Measurements from ENCODE around the gene UBAC2.

Gene UBAC2

DNA sequence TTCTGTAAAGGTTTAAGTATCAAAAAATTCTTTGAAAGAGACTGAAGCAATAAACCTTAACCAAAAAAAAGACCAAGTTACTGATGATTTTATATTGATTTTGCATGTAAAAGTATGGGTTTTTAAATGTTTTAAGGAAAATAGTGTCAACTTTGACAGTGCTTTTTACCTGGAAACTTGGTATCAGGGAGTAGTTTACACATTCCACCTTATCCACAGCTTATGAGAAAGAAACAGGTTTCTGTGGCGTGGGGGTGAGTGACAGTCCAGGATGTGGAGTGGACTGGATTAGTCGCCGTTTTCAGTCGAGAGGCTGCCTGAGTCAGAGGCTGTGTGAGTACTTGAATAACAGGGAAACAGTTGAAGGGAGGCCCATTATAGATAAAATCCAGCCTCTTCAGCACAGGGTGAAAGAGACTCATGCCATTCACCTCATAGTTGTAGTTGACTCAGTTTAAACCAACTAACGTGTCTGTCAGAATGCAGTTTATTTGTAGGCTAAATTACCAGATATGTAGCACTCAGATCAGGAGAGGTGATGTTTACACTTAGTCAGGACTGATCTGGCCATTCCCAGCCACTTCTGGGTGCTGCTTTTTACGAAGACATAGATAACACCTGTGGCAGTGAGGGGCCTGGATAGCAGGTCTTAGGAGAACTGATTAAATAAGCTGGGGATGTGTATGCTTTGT is 107.1 kb downstream of the UBAC2 start:
- Histone ChIP-seq H3K36me3 (ENCODE audit: control insufficient read depth in 1 of 2, insufficient read depth in 2 of 2, low read length in 2 of 2) (no peaks in the 10 kb centered on the region), H3K27me3 (ENCODE audit: low read depth, low read length) (no peaks in the 10 kb centered on the region), H3K4me1 (ENCODE audit: control insufficient read depth in 1 of 2, insufficient read depth in 2 of 2, low read length in 2 of 2) (peaks cover 6 to 15% of the 10 kb centered on the region in 2 donors), H3K9me3 (ENCODE audit: control insufficient read depth in 1 of 2, low read length in 2 of 2) (no peaks in the 10 kb centered on the region), H3K27ac (ENCODE audit: low read length) (peak overlapping the region; percentile 90), H3K4me3 (ENCODE audit: low read depth in 1 of 2, low read length in 2 of 2) (no peak overlapping the region)

DNA sequence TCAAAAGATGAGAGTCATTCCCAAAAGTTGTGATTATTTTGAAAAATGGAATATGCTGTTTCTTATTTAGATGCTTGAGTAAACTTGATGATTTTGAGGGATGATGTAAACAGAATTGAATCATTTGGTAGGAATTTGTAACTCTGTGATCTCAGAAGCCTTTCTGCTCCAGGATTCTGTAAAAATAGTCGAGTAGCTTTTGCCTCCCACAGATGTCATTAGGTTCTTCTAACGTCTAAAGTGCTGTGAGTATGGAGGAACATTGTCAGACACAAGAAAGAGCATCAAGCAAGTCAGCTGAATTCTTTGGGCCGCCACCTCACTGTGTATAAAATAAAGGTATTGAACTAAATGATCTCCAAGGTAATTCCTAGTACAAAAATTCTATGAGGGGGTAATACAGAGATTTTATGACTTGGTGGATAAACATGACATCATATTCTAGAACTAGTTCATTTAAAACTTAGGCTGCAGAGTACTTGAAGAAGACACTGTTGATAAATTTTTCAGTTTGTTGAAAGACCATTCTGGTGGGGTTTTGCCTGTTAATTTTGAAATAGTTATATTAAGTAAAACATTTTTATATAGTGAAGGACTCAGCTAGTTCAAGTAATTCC is 107.9 kb downstream of the UBAC2 start:
- peaks cover 6 to 15% of the 10 kb centered on the region in 2 donors for H3K4me1 ChIP-seq (ENCODE audit: control insufficient read depth in 1 of 2, insufficient read depth in 2 of 2, low read length in 2 of 2)
- H3K4me3 ChIP-seq (ENCODE audit: low read depth in 1 of 2, low read length in 2 of 2) = no peak overlapping the region
- H3K9me3 ChIP-seq (ENCODE audit: control insufficient read depth in 1 of 2, low read length in 2 of 2) = no peaks in the 10 kb centered on the region
- no peaks in the 10 kb centered on the region for H3K27me3 ChIP-seq (ENCODE audit: low read depth, low read length)
- H3K36me3 ChIP-seq (ENCODE audit: control insufficient read depth in 1 of 2, insufficient read depth in 2 of 2, low read length in 2 of 2) = no peaks in the 10 kb centered on the region
- peak overlapping the region; percentile 90 for H3K27ac ChIP-seq (ENCODE audit: low read length)

DNA sequence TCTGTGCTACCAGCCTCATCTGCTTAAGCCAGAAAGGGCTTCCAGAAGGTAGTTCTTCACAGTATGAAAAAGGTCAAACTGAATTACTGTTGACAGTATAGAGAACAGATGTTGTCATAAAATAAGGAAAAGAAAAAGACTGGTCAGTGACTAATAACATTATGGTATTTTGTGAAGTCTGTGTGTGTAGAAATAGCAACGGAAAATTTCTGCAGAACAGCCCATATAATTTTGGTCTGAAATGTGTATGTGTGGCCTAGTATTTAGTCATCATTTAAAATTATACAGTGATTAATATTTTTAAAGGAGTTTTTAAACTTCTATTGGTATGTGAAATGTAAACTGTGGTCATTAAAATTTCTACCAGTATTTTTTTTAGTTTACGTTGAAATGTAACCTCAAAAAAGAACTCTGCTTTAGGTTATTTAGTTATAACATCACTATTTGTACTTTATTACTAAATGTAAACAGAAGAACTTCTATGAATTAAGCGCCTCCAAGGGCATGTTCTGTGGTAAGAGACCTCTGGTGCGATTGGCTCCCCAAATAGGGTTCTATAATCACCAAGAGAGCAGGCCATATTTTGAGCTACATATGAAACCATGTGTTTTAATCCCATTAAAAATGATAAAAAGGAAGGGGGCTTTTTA is 109.9 kb downstream of the UBAC2 start:
- H3K27ac ChIP-seq (ENCODE audit: low read length) = peak overlapping the region; percentile 46
- H3K9me3 ChIP-seq (ENCODE audit: control insufficient read depth in 1 of 2, low read length in 2 of 2) = no peaks in the 10 kb centered on the region
- no peak overlapping the region for H3K4me3 ChIP-seq (ENCODE audit: low read depth in 1 of 2, low read length in 2 of 2)
- peaks cover 0 to 3% of the 10 kb centered on the region in 2 donors for H3K36me3 ChIP-seq (ENCODE audit: control insufficient read depth in 1 of 2, insufficient read depth in 2 of 2, low read length in 2 of 2)
- H3K27me3 ChIP-seq (ENCODE audit: low read depth, low read length) = no peaks in the 10 kb centered on the region
- peaks cover 6 to 15% of the 10 kb centered on the region in 2 donors for H3K4me1 ChIP-seq (ENCODE audit: control insufficient read depth in 1 of 2, insufficient read depth in 2 of 2, low read length in 2 of 2)

DNA sequence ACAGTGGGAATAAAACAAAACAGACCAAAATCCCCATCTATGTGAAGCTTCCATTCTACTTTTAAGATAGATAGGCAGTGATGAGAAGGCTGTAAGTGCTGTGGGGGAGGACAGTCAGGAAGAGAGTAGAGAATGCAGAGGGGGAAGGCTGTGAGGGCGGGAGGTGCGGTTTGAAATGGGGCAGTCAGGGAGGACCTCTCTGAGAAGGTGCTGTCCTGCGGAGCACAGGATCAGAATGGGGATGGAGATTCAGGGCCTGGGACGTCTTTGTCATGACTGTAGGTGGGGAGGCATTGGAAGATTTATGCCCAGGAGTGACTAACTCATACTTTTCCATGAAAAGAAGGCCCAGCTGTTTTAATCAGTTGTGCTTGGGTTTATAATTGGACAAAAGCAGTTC is 110.5 kb downstream of the UBAC2 start:
- no peaks in the 10 kb centered on the region for H3K9me3 ChIP-seq (ENCODE audit: control insufficient read depth in 1 of 2, low read length in 2 of 2)
- H3K4me1 ChIP-seq (ENCODE audit: control insufficient read depth in 1 of 2, insufficient read depth in 2 of 2, low read length in 2 of 2) = peaks cover 6 to 15% of the 10 kb centered on the region in 2 donors
- H3K36me3 ChIP-seq (ENCODE audit: control insufficient read depth in 1 of 2, insufficient read depth in 2 of 2, low read length in 2 of 2) = peaks cover 0 to 3% of the 10 kb centered on the region in 2 donors
- H3K27me3 ChIP-seq (ENCODE audit: low read depth, low read length) = no peaks in the 10 kb centered on the region
- peak overlapping the region; percentile 46 for H3K27ac ChIP-seq (ENCODE audit: low read length)
- H3K4me3 ChIP-seq (ENCODE audit: low read depth in 1 of 2, low read length in 2 of 2) = no peak overlapping the region

DNA sequence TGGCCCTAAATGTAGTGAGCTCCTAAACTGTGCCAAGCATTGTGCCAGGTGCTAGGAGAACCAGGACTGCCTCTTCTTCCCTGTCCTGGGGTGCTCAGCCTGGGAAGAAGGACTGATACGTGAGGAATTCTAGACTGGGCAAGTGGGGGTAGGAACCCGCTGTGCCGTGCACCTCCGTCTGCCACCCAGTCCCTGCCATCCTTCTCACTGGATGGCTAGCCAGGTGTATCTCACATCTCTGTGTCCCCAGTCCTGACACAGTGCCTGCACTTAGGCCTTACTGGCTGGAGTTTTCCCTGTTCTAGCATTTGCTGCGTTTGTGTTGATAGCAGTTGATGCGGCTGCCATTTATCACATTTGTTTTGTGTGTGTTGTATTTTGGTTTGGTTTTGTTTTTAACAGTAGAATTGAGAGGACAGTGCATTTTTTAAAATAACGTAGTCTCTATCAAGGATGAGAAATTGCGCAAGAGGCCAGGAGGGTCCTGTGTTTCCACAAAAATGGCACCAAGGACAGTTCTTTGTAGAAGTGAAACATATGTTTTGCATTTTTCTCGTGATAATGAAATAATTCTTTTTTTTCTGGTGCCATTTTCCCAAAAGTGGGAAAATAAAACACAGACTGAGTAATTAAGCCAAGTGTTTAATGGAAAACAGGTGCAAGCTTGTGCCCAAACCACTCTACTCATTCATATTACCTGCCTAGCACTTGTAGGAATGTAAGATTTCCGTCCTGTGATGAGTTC is 111.3 kb downstream of the UBAC2 start:
- Histone ChIP-seq H3K4me1 (ENCODE audit: control insufficient read depth in 1 of 2, insufficient read depth in 2 of 2, low read length in 2 of 2) (peaks cover 6 to 15% of the 10 kb centered on the region in 2 donors), H3K27me3 (ENCODE audit: low read depth, low read length) (no peaks in the 10 kb centered on the region), H3K36me3 (ENCODE audit: control insufficient read depth in 1 of 2, insufficient read depth in 2 of 2, low read length in 2 of 2) (peaks cover 0 to 3% of the 10 kb centered on the region in 2 donors), H3K9me3 (ENCODE audit: control insufficient read depth in 1 of 2, low read length in 2 of 2) (no peaks in the 10 kb centered on the region), H3K4me3 (ENCODE audit: low read depth in 1 of 2, low read length in 2 of 2) (no peak overlapping the region), H3K27ac (ENCODE audit: low read length) (peak overlapping the region; percentile 34)

DNA sequence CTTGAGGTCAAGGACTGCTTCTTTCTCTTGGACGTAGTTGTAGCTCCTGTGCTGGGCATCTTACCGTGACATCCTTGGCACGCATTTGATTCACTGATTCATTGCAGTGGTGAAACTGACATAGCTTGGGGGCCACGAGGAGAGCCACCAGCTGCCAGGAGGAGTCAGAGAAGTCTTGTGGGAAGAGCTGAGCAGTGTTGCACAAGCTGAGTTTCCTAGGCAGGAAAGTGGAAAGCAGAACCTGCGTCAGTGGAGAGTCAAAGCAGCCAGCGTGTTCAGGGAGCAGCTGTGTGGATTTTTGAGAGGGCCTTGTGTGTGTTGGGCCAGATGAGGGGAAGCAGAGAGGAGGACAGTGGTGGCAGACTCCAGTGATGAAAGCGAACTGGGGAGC is 111.8 kb downstream of the UBAC2 start:
- no peaks in the 10 kb centered on the region for H3K27me3 ChIP-seq (ENCODE audit: low read depth, low read length)
- H3K9me3 ChIP-seq (ENCODE audit: control insufficient read depth in 1 of 2, low read length in 2 of 2) = no peaks in the 10 kb centered on the region
- H3K4me3 ChIP-seq (ENCODE audit: low read depth in 1 of 2, low read length in 2 of 2) = no peak overlapping the region
- H3K4me1 ChIP-seq (ENCODE audit: control insufficient read depth in 1 of 2, insufficient read depth in 2 of 2, low read length in 2 of 2) = peaks cover 6 to 15% of the 10 kb centered on the region in 2 donors
- H3K27ac ChIP-seq (ENCODE audit: low read length) = peak overlapping the region; percentile 34
- H3K36me3 ChIP-seq (ENCODE audit: control insufficient read depth in 1 of 2, insufficient read depth in 2 of 2, low read length in 2 of 2) = peaks cover 0 to 3% of the 10 kb centered on the region in 2 donors

DNA sequence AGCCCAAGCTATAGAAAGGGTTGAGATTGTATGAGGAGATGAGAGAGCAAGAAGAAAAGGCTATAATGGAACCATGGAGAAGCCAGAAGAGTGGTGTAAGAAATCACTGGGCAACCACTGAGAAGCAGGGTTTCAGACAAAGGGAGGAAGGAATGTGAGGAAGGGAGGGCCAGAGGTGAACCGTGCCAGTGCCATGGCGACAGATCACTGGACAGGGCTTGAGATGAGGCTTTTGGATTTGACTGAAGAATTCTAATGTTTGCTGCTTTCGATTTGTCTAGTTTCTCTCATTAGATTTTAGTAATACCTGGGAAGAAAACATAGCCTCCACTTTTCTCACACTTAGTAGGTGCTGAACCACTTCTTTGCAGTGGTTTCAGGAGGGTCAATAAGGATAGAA is 112.8 kb downstream of the UBAC2 start:
- Histone ChIP-seq H3K4me3 (ENCODE audit: low read depth in 1 of 2, low read length in 2 of 2) (no peak overlapping the region), H3K27ac (ENCODE audit: low read length) (peak overlapping the region; percentile 49), H3K27me3 (ENCODE audit: low read depth, low read length) (no peaks in the 10 kb centered on the region), H3K9me3 (ENCODE audit: control insufficient read depth in 1 of 2, low read length in 2 of 2) (no peaks in the 10 kb centered on the region), H3K36me3 (ENCODE audit: control insufficient read depth in 1 of 2, insufficient read depth in 2 of 2, low read length in 2 of 2) (peaks cover 0 to 3% of the 10 kb centered on the region in 2 donors), H3K4me1 (ENCODE audit: control insufficient read depth in 1 of 2, insufficient read depth in 2 of 2, low read length in 2 of 2) (peaks cover 6 to 15% of the 10 kb centered on the region in 2 donors)

DNA sequence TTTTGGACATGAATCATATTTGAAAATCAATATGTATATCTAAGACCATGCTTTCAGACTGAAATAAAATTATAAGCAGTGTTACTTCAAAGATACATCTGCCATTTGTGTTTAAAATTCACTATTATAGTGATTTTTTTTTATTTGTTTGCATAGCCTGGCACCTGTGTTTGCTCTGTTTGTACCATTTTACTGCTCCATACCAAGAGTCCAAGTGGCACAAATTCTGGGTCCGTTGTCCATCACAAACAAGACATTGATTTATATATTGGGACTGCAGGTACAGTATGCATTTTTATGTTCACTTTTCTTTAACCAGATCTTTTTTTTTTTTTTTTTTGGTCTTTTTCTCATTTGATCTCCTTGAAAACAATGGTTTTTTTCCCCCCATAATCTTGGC is 113.3 kb downstream of the UBAC2 start:
- peak overlapping the region; percentile 53 for H3K27ac ChIP-seq (ENCODE audit: low read length)
- peaks cover 0 to 3% of the 10 kb centered on the region in 2 donors for H3K36me3 ChIP-seq (ENCODE audit: control insufficient read depth in 1 of 2, insufficient read depth in 2 of 2, low read length in 2 of 2)
- no peaks in the 10 kb centered on the region for H3K27me3 ChIP-seq (ENCODE audit: low read depth, low read length)
- H3K9me3 ChIP-seq (ENCODE audit: control insufficient read depth in 1 of 2, low read length in 2 of 2) = no peaks in the 10 kb centered on the region
- no peak overlapping the region for H3K4me3 ChIP-seq (ENCODE audit: low read depth in 1 of 2, low read length in 2 of 2)
- peaks cover 6 to 15% of the 10 kb centered on the region in 2 donors for H3K4me1 ChIP-seq (ENCODE audit: control insufficient read depth in 1 of 2, insufficient read depth in 2 of 2, low read length in 2 of 2)

DNA sequence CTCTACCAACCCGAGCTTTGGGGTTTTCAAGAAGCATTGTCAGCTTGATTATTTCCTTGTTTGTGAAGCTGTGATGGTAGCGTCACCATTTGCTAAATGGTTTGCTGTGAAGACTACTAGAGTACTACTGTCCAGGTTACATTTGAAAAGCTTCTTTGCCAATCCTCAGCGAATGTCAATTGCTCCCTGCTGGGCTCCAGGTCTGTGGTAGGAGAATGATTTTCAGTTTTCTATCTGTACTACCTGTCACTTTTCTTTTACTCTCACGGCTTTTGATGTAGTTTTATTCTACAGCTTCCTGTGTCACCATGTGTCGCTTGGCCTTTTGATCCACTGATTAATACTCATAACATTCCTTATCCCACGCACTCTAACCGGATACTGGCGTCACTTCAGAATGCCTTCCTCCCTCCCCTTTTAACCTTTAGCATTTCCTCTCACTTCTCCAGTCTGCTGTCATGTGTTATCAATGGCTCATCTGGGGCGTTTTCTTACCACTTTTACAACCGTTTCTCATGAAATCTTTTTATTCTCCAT is 114.1 kb downstream of the UBAC2 start:
- peak overlapping the region; percentile 53 for H3K27ac ChIP-seq (ENCODE audit: low read length)
- no peaks in the 10 kb centered on the region for H3K9me3 ChIP-seq (ENCODE audit: control insufficient read depth in 1 of 2, low read length in 2 of 2)
- H3K4me1 ChIP-seq (ENCODE audit: control insufficient read depth in 1 of 2, insufficient read depth in 2 of 2, low read length in 2 of 2) = peaks cover 6 to 15% of the 10 kb centered on the region in 2 donors
- no peak overlapping the region for H3K4me3 ChIP-seq (ENCODE audit: low read depth in 1 of 2, low read length in 2 of 2)
- H3K36me3 ChIP-seq (ENCODE audit: control insufficient read depth in 1 of 2, insufficient read depth in 2 of 2, low read length in 2 of 2) = peaks cover 0 to 3% of the 10 kb centered on the region in 2 donors
- H3K27me3 ChIP-seq (ENCODE audit: low read depth, low read length) = no peaks in the 10 kb centered on the region

DNA sequence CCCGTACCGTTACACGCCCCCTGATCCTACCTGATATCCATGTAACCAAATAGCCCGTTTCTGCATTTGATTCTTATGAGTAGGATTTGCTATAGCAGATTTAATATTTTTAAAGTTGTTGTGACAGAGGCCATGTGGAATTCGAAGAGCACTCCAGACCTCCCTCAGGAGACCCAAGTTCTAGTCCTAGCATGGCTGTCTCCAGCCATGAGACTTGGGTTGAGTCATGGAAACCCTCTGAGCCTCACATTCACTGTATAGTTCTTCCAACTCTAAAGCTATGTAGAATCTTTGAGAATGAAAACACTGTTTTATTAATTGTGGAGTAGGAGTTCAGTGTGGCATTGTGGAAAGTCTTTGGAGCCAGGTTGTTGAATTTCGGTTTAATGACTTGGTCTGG is 114.5 kb downstream of the UBAC2 start:
- Histone ChIP-seq H3K4me3 (ENCODE audit: low read depth in 1 of 2, low read length in 2 of 2) (no peak overlapping the region), H3K4me1 (ENCODE audit: control insufficient read depth in 1 of 2, insufficient read depth in 2 of 2, low read length in 2 of 2) (peaks cover 2 to 10% of the 10 kb centered on the region in 2 donors), H3K27me3 (ENCODE audit: low read depth, low read length) (no peaks in the 10 kb centered on the region), H3K9me3 (ENCODE audit: control insufficient read depth in 1 of 2, low read length in 2 of 2) (no peaks in the 10 kb centered on the region), H3K27ac (ENCODE audit: low read length) (peak overlapping the region; percentile 53), H3K36me3 (ENCODE audit: control insufficient read depth in 1 of 2, insufficient read depth in 2 of 2, low read length in 2 of 2) (peaks cover 0 to 3% of the 10 kb centered on the region in 2 donors)

DNA sequence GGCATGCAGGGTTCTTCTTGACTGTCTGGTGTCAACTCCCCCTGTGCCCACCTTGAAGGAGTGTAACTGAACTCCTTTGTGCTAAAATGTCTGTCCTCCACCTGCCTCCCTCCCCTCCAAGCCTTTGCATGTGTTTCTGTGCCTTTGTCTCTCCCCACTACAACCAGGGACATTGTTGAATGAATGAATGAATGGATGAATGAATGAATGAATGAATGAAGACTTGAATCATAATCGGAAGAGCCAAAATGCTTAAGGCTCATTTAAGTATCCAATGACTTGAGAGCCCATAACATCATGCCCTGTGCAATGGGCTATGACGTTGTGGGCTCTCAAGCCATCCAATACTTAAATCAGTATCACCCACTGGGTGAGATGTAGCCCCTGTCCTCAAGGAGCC is 115.6 kb downstream of the UBAC2 start:
- no peaks in the 10 kb centered on the region for H3K27me3 ChIP-seq (ENCODE audit: low read depth, low read length)
- H3K4me1 ChIP-seq (ENCODE audit: control insufficient read depth in 1 of 2, insufficient read depth in 2 of 2, low read length in 2 of 2) = peaks cover 0 to 6% of the 10 kb centered on the region in 2 donors
- no peak overlapping the region for H3K4me3 ChIP-seq (ENCODE audit: low read depth in 1 of 2, low read length in 2 of 2)
- H3K9me3 ChIP-seq (ENCODE audit: control insufficient read depth in 1 of 2, low read length in 2 of 2) = no peaks in the 10 kb centered on the region
- no peak overlapping the region for H3K27ac ChIP-seq (ENCODE audit: low read length)
- H3K36me3 ChIP-seq (ENCODE audit: control insufficient read depth in 1 of 2, insufficient read depth in 2 of 2, low read length in 2 of 2) = peaks cover 0 to 3% of the 10 kb centered on the region in 2 donors

Measured in muscle layer of duodenum (tissue), 2 donors.